Measurements from ENCODE around the gene RREB1.

- TF ChIP-seq POLR2A (IDR thresholded peaks at IDR 0.05; ENCODE audit: low read length): no peak
- no peak for TF ChIP-seq CEBPB (IDR thresholded peaks at IDR 0.05)
- TF ChIP-seq, protein P1, sequence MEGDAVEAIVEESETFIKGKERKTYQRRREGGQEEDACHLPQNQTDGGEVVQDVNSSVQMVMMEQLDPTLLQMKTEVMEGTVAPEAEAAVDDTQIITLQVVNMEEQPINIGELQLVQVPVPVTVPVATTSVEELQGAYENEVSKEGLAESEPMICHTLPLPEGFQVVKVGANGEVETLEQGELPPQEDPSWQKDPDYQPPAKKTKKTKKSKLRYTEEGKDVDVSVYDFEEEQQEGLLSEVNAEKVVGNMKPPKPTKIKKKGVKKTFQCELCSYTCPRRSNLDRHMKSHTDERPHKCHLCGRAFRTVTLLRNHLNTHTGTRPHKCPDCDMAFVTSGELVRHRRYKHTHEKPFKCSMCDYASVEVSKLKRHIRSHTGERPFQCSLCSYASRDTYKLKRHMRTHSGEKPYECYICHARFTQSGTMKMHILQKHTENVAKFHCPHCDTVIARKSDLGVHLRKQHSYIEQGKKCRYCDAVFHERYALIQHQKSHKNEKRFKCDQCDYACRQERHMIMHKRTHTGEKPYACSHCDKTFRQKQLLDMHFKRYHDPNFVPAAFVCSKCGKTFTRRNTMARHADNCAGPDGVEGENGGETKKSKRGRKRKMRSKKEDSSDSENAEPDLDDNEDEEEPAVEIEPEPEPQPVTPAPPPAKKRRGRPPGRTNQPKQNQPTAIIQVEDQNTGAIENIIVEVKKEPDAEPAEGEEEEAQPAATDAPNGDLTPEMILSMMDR (IDR thresholded peaks at IDR 0.05): no peak
- TF ChIP-seq JUN (IDR thresholded peaks at IDR 0.05): no peak
- TF ChIP-seq RCOR1 (IDR thresholded peaks at IDR 0.05; ENCODE audit: low read depth, low read length): no peak
- TF ChIP-seq, protein P2, sequence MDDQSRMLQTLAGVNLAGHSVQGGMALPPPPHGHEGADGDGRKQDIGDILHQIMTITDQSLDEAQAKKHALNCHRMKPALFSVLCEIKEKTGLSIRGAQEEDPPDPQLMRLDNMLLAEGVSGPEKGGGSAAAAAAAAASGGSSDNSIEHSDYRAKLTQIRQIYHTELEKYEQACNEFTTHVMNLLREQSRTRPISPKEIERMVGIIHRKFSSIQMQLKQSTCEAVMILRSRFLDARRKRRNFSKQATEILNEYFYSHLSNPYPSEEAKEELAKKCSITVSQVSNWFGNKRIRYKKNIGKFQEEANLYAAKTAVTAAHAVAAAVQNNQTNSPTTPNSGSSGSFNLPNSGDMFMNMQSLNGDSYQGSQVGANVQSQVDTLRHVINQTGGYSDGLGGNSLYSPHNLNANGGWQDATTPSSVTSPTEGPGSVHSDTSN (IDR thresholded peaks at IDR 0.05): no peak
- no peak for TF ChIP-seq MAZ (IDR thresholded peaks at IDR 0.05; ENCODE audit: borderline replicate concordance, low read depth, low read length)
These were observed 7.5 kb upstream of the RREB1 start for GRCh38 chr6:7100072-7100752.
